PC-9 (cell line): ENCODE data around the gene PRR14. TPM values are rescaled to one million over a fixed set of nuclear protein-coding genes. Genes with fewer than 3 reads are reported as not detected.
A peak's percentile ranks its signal among the peaks of the same experiment; 100 is the strongest.

Source experiments
- BruUV-seq: library from RNA; stranded (reverse); fragments of 400-500 nt; replicated peaks from 2 replicates; lab custom pipeline; 2021; lab: Mats Ljungman, UMichigan
- CTCF ChIA-PET: fragments of 300-600 bp; sonication (Branson Sonifier 250); formaldehyde crosslinking; loops from one replicate; lab custom pipeline; 2022; ENCODE audit warnings: antibody characterized with exemption; lab: Charles Lee
- POLR2A ChIA-PET: fragments of 300-600 bp; sonication (Branson Sonifier 250); formaldehyde crosslinking; loops from one replicate; lab custom pipeline; 2022; ENCODE audit warnings: antibody characterized with exemption; ENCODE audit not compliant: unreplicated experiment; lab: Charles Lee
- DNase-seq, 2 experiments: peaks; one replicate each; pipeline versions ENCODE4 v3.0.0 to v3.0.0-alpha.2; 2015 to 2022; ENCODE audit warnings: mixed read lengths in 1 of 2
- H2AFZ ChIP-seq: fragments of 200-600 bp; sonication (generic); 2 replicates; pipeline ENCODE4 v1.8.1; 2017; ENCODE audit warnings: antibody characterized with exemption
- H3F3A ChIP-seq: fragments of 200-600 bp; sonication (generic); 2 replicates; pipeline ENCODE4 v1.8.1; 2017; ENCODE audit warnings: antibody characterized with exemption, mild to moderate bottlenecking, low read depth; ENCODE audit not compliant: insufficient read depth
- H3K27ac ChIP-seq: fragments of 200-600 bp; sonication (generic); 2 replicates; pipeline ENCODE4 v1.6.1; 2016; ENCODE audit warnings: mixed run types
- H3K27me3 ChIP-seq: fragments of 200-600 bp; sonication (generic); 2 replicates; pipeline ENCODE4 v1.6.1; 2016; ENCODE audit warnings: low read depth, mixed run types; ENCODE audit not compliant: insufficient read depth
- H3K36me3 ChIP-seq: fragments of 200-600 bp; sonication (generic); 2 replicates; pipeline ENCODE4 v1.6.1; 2016; ENCODE audit warnings: low read depth, mixed run types
- H3K4me1 ChIP-seq: fragments of 200-600 bp; sonication (generic); replicated peaks from 2 replicates; pipeline ENCODE4 v1.6.1; 2016; ENCODE audit warnings: mixed run types; ENCODE audit not compliant: insufficient read depth
- H3K4me2 ChIP-seq: fragments of 200-600 bp; sonication (generic); 2 replicates; pipeline ENCODE4 v1.6.1; 2017; ENCODE audit warnings: mixed run types
- H3K4me3 ChIP-seq: fragments of 200-600 bp; sonication (generic); 2 replicates; pipeline ENCODE4 v1.6.1; 2016; ENCODE audit warnings: mixed run types
- H3K79me2 ChIP-seq: fragments of 200-600 bp; sonication (generic); 2 replicates; pipeline ENCODE4 v1.6.1; 2017; ENCODE audit warnings: low read depth, mixed run types
- H3K9me2 ChIP-seq: fragments of 200-600 bp; sonication (generic); 2 replicates; pipeline ENCODE4 v1.8.1; 2017; ENCODE audit warnings: mild to moderate bottlenecking; ENCODE audit not compliant: insufficient read depth
- H3K9me3 ChIP-seq: fragments of 200-600 bp; sonication (generic); 2 replicates; pipeline ENCODE4 v1.8.1; 2016; ENCODE audit warnings: low read depth; ENCODE audit not compliant: insufficient read depth
- H4K20me1 ChIP-seq: fragments of 200-600 bp; sonication (generic); 2 replicates; pipeline ENCODE4 v1.8.1; 2017; ENCODE audit not compliant: insufficient read depth
- CTCF ChIP-seq: fragments of 200-600 bp; sonication (generic); conservative IDR thresholded peaks from 2 replicates; pipeline ENCODE4 v1.6.1; 2017; ENCODE audit warnings: mixed run types, antibody characterized with exemption, mild to moderate bottlenecking, moderate library complexity
- EZH2 ChIP-seq: fragments of 200-600 bp; sonication (generic); IDR thresholded peaks from 2 replicates; pipeline ENCODE4 v1.8.0; 2017; ENCODE audit warnings: antibody characterized with exemption, low read depth
- intact Hi-C: fragments of 100-400 bp; cut with micrococcal nuclease; formaldehyde crosslinking; loops from one replicate; pipeline ENCODE4 v1.10.0; 2022; ENCODE audit not compliant: unreplicated experiment
- total RNA-seq: library from RNA; stranded (reverse); gene quantifications from 2 replicates; pipeline ENCODE4 v1.2.3, GENCODE V29; 2021

Gene PRR14
- total RNA-seq, 1 experiment from 2014 or later, result 67.3 TPM

GRCh38 chr16:30647274-30647571, 3.5 kb upstream of the PRR14 start:
- no peak overlapping the region for H2AFZ ChIP-seq
- no peak overlapping the region for H3K4me2 ChIP-seq
- H3F3A ChIP-seq, result peaks cover 5% of the 10 kb centered on the region; the same call in 1 of the 2 replicates
- TF ChIP-seq CTCF (no peak), EZH2 (no peak)
- no peak overlapping the region for H3K4me3 ChIP-seq
- no peak for DNase-seq
- no peaks in the 10 kb centered on the region for H3K9me3 ChIP-seq
- ChIA-PET POLR2A (interaction anchor here (0.6 kb wide), 1 partner anchor 12 kb away, joined by 3 read pairs; no protein-coding TSS in a partner anchor), CTCF (no interaction called here)
- H4K20me1 ChIP-seq, result no peaks in the 10 kb centered on the region
- no peaks in the 10 kb centered on the region for H3K9me2 ChIP-seq
- H3K27ac ChIP-seq, result no peak overlapping the region
- H3K36me3 ChIP-seq, result no peaks in the 10 kb centered on the region
- H3K79me2 ChIP-seq, result peaks cover 5% of the 10 kb centered on the region; the same call in 1 of the 2 replicates
- H3K27me3 ChIP-seq, result no peaks in the 10 kb centered on the region
- BruUV-seq, result no TSS peak
- H3K4me1 ChIP-seq, result peaks cover 4% of the 10 kb centered on the region; the same call in 1 of the 2 replicates
- intact Hi-C loops, result no loop called here

GRCh38 chr16:30649725-30650368, 913 bp upstream of the PRR14 start:
- intact Hi-C loops, result loop anchor here (5.0 to 10.0 kb wide), 3 partner anchors 247 to 805 kb away; partner anchors contain the start of genes ARMC5, CTF1, TBX6 and YPEL3
- BruUV-seq, result TSS peak; percentile 64
- CTCF ChIA-PET, result interaction anchor here (0.6 to 1.2 kb wide), 3 partner anchors 16 to 279 kb away, joined by 5 to 8 read pairs (median 6); partner anchors contain the start of gene DCTPP1

More at GRCh38 chr16:30649725-30650368, 913 bp upstream of the PRR14 start:
- H4K20me1 ChIP-seq, result no peaks in the 10 kb centered on the region
- H3K9me3 ChIP-seq, result no peaks in the 10 kb centered on the region
- peaks cover 12% of the 10 kb centered on the region for H3K79me2 ChIP-seq
- H3K9me2 ChIP-seq, result no peaks in the 10 kb centered on the region
- H3K27ac ChIP-seq, result no peak overlapping the region
- no peak for DNase-seq
- POLR2A ChIA-PET, result interaction anchor here (0.6 to 1.0 kb wide), 3 partner anchors 9 to 560 kb away, joined by 4 to 15 read pairs (median 9); partner anchors contain the start of gene FBRS
- peak overlapping the region; percentile 72; the same call in 1 of the 2 replicates for H3K4me3 ChIP-seq
- peak overlapping the region; percentile 93 for H2AFZ ChIP-seq
- no peaks in the 10 kb centered on the region for H3K27me3 ChIP-seq
- H3K36me3 ChIP-seq, result no peaks in the 10 kb centered on the region
- peaks cover 6% of the 10 kb centered on the region; the same call in 1 of the 2 replicates for H3K4me1 ChIP-seq
- TF ChIP-seq CTCF (no peak), EZH2 (no peak)
- peaks cover 5% of the 10 kb centered on the region; the same call in 1 of the 2 replicates for H3F3A ChIP-seq
- peak overlapping the region; percentile 69 for H3K4me2 ChIP-seq
